Thyroid gland (tissue), 4 donors: ENCODE data around the gene WNT9B.

ENCODE experiments used
- CTCF ChIP-seq, 6 experiments: fragments of 200-600 bp in 3 of 6; fragments of 450-650 bp in 3 of 6; sonication (generic) in 3 of 6; IDR thresholded peaks; one replicate each; pipeline ENCODE4 v1.5.1; 2016 to 2019; ENCODE audit warnings: antibody characterized with exemption in 6 of 6, mild to moderate bottlenecking in 2 of 6, inconsistent platforms in 1 of 6, moderate library complexity in 1 of 6
- POLR2A ChIP-seq, 2 donors: fragments of 450-650 bp; IDR thresholded peaks; one replicate each; pipeline ENCODE4 v1.6.1; 2017; ENCODE audit warnings: antibody characterized with exemption in 2 of 2, mild to moderate bottlenecking in 2 of 2, moderate library complexity in 1 of 2

GRCh38 chr17:46935658-46936266, 84.4 kb downstream of the WNT9B start:
- TF ChIP-seq POLR2A (IDR thresholded peaks at IDR 0.05) (no peak), CTCF (IDR thresholded peaks at IDR 0.05) (no peak)
